Measurements from ENCODE around the gene OSBPL2.

- TF ChIP-seq CTCF (IDR thresholded peaks at IDR 0.05) (no peak), POLR2A (IDR thresholded peaks at IDR 0.05) (no peak)
These were observed 42.6 kb upstream of the OSBPL2 start for GRCh38 chr20:62195736-62196135.
